Neural crest cell (in vitro differentiated cells): ENCODE results near the gene GAB4. TPM values are rescaled to one million over a fixed set of nuclear protein-coding genes. Genes with fewer than 3 reads are reported as not detected.
"Not testable (repeated sequence)": the region's sequence is repeated elsewhere in the genome, so short reads cannot be mapped to it uniquely, and the experiment has no call there.

Source experiments
- DNase-seq: peaks from one replicate; pipeline ENCODE4 v3.0.0; 2021; ENCODE audit warnings: low read depth, mixed read lengths, low spot score
- H3K27ac Mint-ChIP-seq: one replicate; pipeline ENCODE4 v1.8.0; 2021; ENCODE audit warnings: mild to moderate bottlenecking, mixed read lengths; ENCODE audit not compliant: unreplicated experiment
- H3K27me3 Mint-ChIP-seq: 2 replicates; pipeline ENCODE4 v1.8.0; 2021; ENCODE audit warnings: low read depth, mild to moderate bottlenecking, mixed read lengths
- H3K36me3 Mint-ChIP-seq: 2 replicates; pipeline ENCODE4 v1.8.0; 2021; ENCODE audit warnings: low read depth, mild to moderate bottlenecking, mixed read lengths
- H3K4me1 Mint-ChIP-seq: 2 replicates; pipeline ENCODE4 v1.8.0; 2021; ENCODE audit warnings: mixed read lengths
- H3K4me3 Mint-ChIP-seq: one replicate; pipeline ENCODE4 v1.8.0; 2021; ENCODE audit warnings: mild to moderate bottlenecking, mixed read lengths
- H3K9me3 Mint-ChIP-seq: 2 replicates; pipeline ENCODE4 v1.8.0; 2021; ENCODE audit warnings: mixed read lengths
- CTCF ChIP-seq: fragments of 200-600 bp; sonication (generic); conservative IDR thresholded peaks from 2 replicates; pipeline ENCODE4 v1.5.0; 2021; ENCODE audit warnings: antibody characterized with exemption, mild to moderate bottlenecking
- total RNA-seq: library from RNA; stranded (reverse); gene quantifications from 2 replicates; pipeline ENCODE4 v1.2.1, GENCODE V29; 2021

GAB4 gene
- total RNA-seq, 1 donor from 2014 or later = not detected

GRCh38 chr22:17043521-17043920, 35.5 kb upstream of the GAB4 start:
- Mint-ChIP-seq H3K27ac (no peak overlapping the region), H3K4me3 (no peak overlapping the region), H3K27me3 (peaks cover 34% of the 10 kb centered on the region), H3K36me3 (no peaks in the 10 kb centered on the region), H3K4me1 (no peaks in the 10 kb centered on the region), H3K9me3 (peaks cover 3% of the 10 kb centered on the region)
- TF ChIP-seq CTCF = no peak
- DNase-seq = no peak

- not testable (repeated sequence) for H3K4me1 Mint-ChIP-seq, DNase-seq, H3K4me3 Mint-ChIP-seq, H3K27me3 Mint-ChIP-seq, H3K9me3 Mint-ChIP-seq, H3K36me3 Mint-ChIP-seq, H3K27ac Mint-ChIP-seq
These were observed 29.1 kb upstream of the GAB4 start for GRCh38 chr22:17036842-17037711.

DNA sequence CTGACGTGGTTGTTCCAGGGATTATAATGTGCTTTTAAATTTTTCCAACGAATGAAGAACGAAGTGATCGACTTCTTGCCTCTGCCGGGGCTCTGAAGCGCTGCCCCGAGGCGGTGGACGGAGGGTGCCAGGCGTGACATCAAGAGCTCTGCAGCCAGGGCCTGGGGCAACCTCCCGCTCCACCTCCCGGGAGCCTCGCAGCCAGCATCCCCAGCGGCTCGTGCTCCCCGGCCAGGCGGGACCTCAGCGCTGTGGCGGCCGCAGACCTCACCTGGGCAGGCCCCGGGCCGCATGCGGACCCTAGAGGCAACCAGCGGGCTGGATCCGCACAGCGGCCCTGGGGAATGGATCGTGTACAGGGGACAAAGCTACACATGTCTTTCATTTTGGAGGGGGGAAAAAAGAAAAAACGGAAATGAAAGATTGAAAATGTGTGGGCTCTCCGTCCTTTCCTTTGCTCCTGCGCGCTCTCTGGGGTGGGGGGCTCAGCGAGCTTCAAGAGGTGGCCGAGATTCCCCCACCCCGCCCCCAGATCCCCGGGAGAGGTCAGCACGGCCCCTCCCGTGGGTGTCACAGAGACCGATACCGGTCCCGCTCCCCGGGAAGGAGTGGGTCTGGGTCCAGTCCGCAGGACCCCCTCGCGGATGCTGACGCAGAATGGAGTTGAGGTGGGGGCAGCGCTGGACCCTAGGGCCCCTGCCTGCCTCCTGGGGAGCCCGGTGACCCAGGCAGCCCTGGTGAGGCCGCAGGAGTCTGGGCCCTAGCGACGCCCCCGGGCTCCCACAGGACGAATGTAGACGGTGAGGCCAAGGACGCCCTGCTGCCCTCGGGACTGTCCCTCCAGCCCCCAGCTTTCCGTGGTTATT, 28.2 kb upstream of the GAB4 start:
- H3K9me3 Mint-ChIP-seq, H3K27ac Mint-ChIP-seq: not testable (repeated sequence)

DNA sequence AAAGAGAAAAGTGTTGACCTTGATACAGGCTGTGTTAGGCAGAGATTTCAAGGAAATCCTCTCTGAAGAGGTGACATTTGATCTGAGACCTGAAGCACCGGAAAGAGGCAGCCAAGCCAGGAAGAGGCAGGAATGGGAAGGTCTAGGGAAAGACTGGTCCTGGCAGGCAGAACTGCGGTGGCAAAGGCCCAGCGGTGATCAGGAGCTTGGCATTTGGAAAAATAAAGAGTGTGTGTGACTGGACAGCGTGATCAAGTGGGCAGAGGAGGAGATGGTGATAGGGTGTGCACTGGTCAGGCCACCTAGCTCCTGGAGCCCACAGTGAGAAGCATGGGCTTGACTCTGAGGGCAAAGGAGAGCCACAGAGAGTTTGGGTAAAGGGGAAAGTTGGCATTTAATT, 27.2 kb upstream of the GAB4 start:
- Mint-ChIP-seq H3K27me3 (peaks cover 2% of the 10 kb centered on the region), H3K4me1 (no peaks in the 10 kb centered on the region), H3K27ac (no peak overlapping the region), H3K9me3 (peaks cover 3% of the 10 kb centered on the region), H3K4me3 (no peak overlapping the region), H3K36me3 (no peaks in the 10 kb centered on the region)
- no peak for TF ChIP-seq CTCF
- DNase-seq = no peak

More for the DNA sequence above, 28.2 kb upstream of the GAB4 start:
- H3K36me3 Mint-ChIP-seq, DNase-seq, H3K27me3 Mint-ChIP-seq, H3K4me1 Mint-ChIP-seq, H3K4me3 Mint-ChIP-seq: not testable (repeated sequence)

DNA sequence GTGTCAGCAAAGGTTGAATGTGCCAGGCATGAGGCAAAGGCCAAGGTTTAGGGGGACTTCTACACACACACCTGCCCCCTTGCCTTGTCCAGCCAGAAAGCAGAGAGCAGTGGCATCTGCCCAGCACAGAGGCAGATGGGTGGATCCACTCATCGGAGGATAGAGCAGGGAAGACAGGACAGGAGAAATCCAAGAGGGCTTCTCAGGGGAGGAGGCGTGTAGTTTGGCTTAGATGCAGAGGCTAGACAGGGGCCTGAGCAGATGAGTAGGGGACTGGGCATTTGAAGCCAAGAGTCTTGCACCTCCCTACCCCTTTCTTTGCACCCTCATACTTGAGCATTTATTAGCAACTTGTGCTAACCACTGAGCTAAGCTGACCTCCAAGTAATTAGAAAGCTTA, 26.5 kb upstream of the GAB4 start:
- not testable (repeated sequence) for H3K27ac Mint-ChIP-seq, H3K4me1 Mint-ChIP-seq, H3K9me3 Mint-ChIP-seq, H3K36me3 Mint-ChIP-seq, H3K27me3 Mint-ChIP-seq, H3K4me3 Mint-ChIP-seq, DNase-seq

DNA sequence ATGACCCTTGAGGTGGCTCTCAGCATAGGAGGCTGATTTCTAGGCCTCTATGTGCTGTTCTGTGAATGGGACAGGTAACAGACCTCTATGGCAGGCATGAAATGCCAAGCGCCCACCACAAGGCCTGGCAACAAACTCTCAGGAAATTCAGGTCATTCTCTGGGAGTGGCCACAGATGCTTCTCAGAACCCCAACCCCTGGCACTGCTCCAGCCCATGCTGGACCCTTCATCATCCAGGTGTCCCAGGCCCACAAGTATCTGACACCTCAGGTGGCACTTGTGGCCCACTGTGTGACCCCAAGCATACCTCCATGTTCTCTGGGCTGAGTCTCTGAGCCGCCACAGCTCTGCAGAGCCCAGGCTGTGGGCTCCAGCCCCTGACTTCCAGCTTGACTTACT, 24.3 kb upstream of the GAB4 start:
- DNase-seq, H3K9me3 Mint-ChIP-seq, H3K36me3 Mint-ChIP-seq, H3K27ac Mint-ChIP-seq, H3K4me1 Mint-ChIP-seq, H3K4me3 Mint-ChIP-seq: not testable (repeated sequence)
- H3K27me3 Mint-ChIP-seq = peaks cover 11% of the 10 kb centered on the region

DNA sequence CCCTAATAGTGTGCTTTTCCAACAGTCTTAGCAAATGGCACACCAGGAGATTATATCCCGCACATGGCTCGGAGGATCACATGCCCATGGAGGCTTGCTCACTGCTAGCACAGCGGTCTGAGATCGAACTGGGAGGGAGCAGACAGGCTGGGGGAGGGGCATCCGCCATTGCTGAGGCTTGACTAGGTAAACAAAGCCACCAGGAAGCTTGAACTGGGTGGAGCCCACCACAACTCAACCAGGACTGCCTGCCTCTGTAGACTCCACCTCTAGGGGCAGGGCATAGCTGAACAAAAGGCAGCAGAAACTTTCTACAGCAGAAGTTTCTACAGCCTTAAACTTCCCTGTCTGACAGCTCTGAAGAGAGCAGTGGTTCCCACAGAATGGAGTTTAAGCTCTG, 16.4 kb upstream of the GAB4 start:
- H3K4me1 Mint-ChIP-seq, H3K9me3 Mint-ChIP-seq, DNase-seq, H3K27ac Mint-ChIP-seq, H3K4me3 Mint-ChIP-seq, H3K36me3 Mint-ChIP-seq: not testable (repeated sequence)
- peaks cover 42% of the 10 kb centered on the region for H3K27me3 Mint-ChIP-seq

DNA sequence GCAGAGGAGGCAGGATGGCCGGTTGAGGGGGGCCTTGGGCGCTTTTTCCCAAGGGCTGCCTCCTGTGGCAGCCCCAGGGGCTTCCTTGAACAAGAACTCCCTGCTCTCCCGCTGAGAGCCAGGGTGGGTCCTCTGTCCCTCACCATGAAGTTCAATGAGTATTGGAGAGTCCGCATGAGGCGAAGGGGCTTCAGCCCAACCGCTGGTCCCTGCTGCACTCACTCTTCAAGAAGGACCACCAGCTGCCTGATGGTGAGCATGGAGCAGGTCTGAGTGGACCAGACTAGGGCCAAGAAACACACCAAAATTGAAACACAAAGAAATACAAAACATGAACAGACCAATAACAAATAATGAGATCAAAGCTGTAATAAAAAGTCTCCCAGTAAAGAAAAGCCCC, 7.5 kb upstream of the GAB4 start:
- peaks cover 28% of the 10 kb centered on the region for H3K27me3 Mint-ChIP-seq
- not testable (repeated sequence) for H3K36me3 Mint-ChIP-seq, H3K9me3 Mint-ChIP-seq, H3K27ac Mint-ChIP-seq, DNase-seq, H3K4me3 Mint-ChIP-seq
- H3K4me1 Mint-ChIP-seq = peaks cover 16% of the 10 kb centered on the region

DNA sequence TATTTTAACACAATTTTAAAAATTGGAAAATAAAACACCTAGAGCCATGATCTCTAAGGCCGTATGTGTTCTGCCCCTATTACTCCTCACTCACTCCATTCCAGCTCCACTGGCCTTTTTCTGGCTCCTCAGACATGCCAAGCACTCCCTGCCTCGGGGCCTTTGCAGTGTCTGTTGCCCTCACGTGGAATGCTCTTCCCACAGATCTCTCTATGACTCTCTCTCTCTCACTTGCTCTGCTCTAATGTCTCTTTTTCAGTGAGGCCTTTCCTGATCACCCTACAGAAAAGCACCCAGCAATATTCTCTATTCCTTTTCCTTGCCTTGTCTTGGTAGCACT, 6.0 kb upstream of the GAB4 start:
- Mint-ChIP-seq H3K4me1 (peaks cover 16% of the 10 kb centered on the region), H3K4me3 (peak overlapping the region; percentile 45), H3K27ac (peak overlapping the region; percentile 92), H3K27me3 (peaks cover 18% of the 10 kb centered on the region)
- H3K9me3 Mint-ChIP-seq, H3K36me3 Mint-ChIP-seq, DNase-seq: not testable (repeated sequence)
